ENCODE results near the gene CD44. TPM values are rescaled to one million over a fixed set of nuclear protein-coding genes. Genes with fewer than 3 reads are reported as not detected.

Gene CD44
- total RNA-seq, 1 donor from 2014 or later, result 46.0 TPM

DNA sequence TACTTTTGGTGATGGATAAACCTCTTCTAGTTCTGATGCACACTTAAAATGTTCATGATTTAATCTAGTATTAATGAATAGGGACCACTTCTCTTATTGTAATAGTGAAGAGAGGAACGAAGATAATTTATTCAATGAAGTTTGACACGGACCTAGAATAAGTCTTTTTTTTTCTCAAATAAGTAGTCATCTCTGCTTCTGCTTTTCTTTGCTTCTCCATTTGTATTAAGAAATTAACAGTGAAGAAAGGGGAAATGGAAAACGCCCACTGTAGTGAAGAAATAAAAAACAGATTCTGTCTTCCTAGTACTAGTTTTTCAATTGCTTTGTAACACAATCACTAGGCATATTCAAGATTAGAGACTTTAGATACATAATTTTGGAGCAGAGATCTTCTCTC is 73.0 kb downstream of the CD44 start:
- peaks cover 3% of the 10 kb centered on the region for H3K36me3 Mint-ChIP-seq
- peaks cover 3% of the 10 kb centered on the region for H3K27me3 Mint-ChIP-seq
- no peak overlapping the region for H3K4me3 Mint-ChIP-seq
- peaks cover 3% of the 10 kb centered on the region for H3K4me1 Mint-ChIP-seq (ENCODE audit: unreplicated experiment)
- H3K27ac Mint-ChIP-seq, result no peak overlapping the region
- TF ChIP-seq, protein P1, sequence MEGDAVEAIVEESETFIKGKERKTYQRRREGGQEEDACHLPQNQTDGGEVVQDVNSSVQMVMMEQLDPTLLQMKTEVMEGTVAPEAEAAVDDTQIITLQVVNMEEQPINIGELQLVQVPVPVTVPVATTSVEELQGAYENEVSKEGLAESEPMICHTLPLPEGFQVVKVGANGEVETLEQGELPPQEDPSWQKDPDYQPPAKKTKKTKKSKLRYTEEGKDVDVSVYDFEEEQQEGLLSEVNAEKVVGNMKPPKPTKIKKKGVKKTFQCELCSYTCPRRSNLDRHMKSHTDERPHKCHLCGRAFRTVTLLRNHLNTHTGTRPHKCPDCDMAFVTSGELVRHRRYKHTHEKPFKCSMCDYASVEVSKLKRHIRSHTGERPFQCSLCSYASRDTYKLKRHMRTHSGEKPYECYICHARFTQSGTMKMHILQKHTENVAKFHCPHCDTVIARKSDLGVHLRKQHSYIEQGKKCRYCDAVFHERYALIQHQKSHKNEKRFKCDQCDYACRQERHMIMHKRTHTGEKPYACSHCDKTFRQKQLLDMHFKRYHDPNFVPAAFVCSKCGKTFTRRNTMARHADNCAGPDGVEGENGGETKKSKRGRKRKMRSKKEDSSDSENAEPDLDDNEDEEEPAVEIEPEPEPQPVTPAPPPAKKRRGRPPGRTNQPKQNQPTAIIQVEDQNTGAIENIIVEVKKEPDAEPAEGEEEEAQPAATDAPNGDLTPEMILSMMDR (conservative IDR thresholded peaks at IDR 0.05), result no peak
- no peak for DNase-seq (ENCODE audit: extremely low spot score, unreplicated experiment)
- no peaks in the 10 kb centered on the region for H3K9me3 Mint-ChIP-seq

DNA sequence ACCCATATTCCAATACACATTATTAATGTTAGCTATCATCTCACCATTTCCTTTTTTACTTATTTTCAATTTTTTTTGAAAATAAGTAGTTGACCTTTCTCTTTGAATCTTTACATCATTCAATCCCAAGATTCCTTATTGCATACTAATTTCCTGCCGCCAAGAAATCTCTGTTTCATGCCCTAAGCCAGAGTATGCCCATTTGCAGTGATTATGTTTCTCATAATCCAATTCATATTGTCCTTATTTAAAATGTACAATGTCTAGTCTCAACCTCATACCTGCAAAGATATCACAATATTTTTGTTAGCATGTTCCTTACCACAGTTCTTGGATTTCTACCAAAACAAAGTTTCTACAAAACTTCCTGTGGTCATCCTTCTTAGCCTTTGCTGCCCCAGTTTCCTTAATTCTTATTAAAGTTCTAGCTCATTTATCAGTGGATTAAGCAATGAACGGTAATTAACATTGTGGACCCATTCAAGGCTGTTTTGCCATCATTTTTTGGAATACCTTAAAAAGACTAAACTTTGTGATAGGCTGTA is 75.3 kb downstream of the CD44 start:
- H3K4me3 Mint-ChIP-seq, result no peak overlapping the region
- H3K36me3 Mint-ChIP-seq, result peaks cover 3% of the 10 kb centered on the region
- no peak overlapping the region for H3K27ac Mint-ChIP-seq
- peaks cover 3% of the 10 kb centered on the region for H3K4me1 Mint-ChIP-seq (ENCODE audit: unreplicated experiment)
- H3K27me3 Mint-ChIP-seq, result peaks cover 7% of the 10 kb centered on the region
- TF ChIP-seq, protein P1 (conservative IDR thresholded peaks at IDR 0.05), result no peak
- no peaks in the 10 kb centered on the region for H3K9me3 Mint-ChIP-seq
- DNase-seq (ENCODE audit: extremely low spot score, unreplicated experiment), result no peak

DNA sequence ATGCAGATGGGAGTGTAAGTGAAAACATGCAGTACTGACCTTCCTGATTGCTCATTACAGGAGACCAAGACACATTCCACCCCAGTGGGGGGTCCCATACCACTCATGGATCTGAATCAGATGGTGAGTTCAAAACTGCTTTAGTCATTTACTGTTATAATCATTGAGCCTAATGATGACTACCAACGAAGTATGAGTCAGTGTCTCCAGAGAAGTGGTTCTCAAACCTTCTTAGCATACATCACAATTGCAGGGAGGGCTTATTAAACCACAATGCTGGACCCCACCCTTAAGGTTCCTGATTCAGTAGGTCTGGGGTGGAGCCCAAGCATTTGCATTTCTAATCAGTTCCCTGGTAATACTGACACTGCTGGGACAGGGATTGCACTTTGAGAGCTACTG is 75.8 kb downstream of the CD44 start:
- H3K9me3 Mint-ChIP-seq, result no peaks in the 10 kb centered on the region
- peaks cover 10% of the 10 kb centered on the region for H3K27me3 Mint-ChIP-seq
- DNase-seq (ENCODE audit: extremely low spot score, unreplicated experiment), result no peak
- peaks cover 3% of the 10 kb centered on the region for H3K36me3 Mint-ChIP-seq
- H3K27ac Mint-ChIP-seq, result no peak overlapping the region
- no peak overlapping the region for H3K4me3 Mint-ChIP-seq
- TF ChIP-seq, protein P1 (conservative IDR thresholded peaks at IDR 0.05), result no peak
- peaks cover 3% of the 10 kb centered on the region for H3K4me1 Mint-ChIP-seq (ENCODE audit: unreplicated experiment)

DNA sequence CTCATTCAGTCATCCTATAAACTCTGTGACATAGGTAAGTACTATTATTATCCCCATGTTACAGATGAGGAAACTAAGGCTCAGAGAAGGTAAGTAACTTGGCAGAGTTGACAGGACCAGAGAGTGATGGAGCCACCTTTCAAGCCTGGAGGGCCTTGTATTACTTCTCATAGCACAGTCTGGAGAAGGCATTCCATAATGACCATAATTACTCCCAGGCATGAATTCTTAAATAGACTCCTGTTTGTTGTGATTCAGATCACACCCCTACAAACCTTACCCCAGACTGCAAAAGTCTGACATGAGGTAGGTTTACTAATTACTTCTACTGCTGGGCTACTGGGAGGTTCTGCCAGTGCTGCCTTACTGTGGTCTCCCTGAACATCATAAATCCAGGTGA is 77.0 kb downstream of the CD44 start:
- Mint-ChIP-seq H3K36me3 (peaks cover under 1% of the 10 kb centered on the region), H3K9me3 (no peaks in the 10 kb centered on the region), H3K27me3 (peaks cover 10% of the 10 kb centered on the region), H3K27ac (no peak overlapping the region), H3K4me3 (no peak overlapping the region), H3K4me1 (ENCODE audit: unreplicated experiment) (peaks cover 3% of the 10 kb centered on the region)
- DNase-seq (ENCODE audit: extremely low spot score, unreplicated experiment), result no peak
- TF ChIP-seq, protein P1 (conservative IDR thresholded peaks at IDR 0.05), result no peak

DNA sequence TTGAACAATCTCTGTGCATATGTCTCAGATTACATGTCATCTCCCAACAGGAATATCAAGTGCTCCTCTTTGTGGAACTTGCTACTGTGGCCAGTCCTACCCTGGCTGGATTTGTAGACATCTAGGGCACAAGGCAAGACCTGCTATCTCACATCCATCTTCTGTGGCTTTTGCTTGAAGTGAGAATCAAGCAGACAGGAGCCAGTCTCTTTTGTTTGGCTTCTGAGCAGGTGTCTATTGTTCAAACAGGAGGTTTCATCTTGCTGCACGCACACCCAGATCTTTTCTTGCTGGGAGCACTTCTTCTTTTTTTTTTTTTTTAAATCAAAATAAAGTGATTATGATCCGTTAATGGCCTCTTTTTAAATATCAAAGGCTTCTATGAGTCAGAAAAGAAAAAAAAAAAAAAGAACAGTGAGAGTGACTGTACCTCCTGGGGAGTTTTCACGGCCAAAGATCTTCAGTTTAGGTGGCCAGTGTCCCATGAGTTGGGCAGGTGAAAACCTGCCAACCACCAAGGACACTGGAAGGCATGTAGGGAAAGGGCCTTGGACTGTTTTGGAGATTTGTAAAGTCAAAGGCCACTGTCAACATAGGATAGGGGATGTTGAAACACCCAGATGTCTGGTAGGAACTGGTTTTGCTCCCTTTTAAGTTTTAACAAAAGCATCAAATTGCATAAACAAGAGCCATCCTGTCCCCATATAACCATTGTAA is 78.1 kb downstream of the CD44 start:
- TF ChIP-seq, protein P1 (conservative IDR thresholded peaks at IDR 0.05), result no peak
- Mint-ChIP-seq H3K9me3 (no peaks in the 10 kb centered on the region), H3K4me3 (no peak overlapping the region), H3K27ac (peak overlapping the region; percentile 59), H3K36me3 (no peaks in the 10 kb centered on the region), H3K4me1 (ENCODE audit: unreplicated experiment) (peaks cover 7% of the 10 kb centered on the region), H3K27me3 (peaks cover 10% of the 10 kb centered on the region)
- DNase-seq (ENCODE audit: extremely low spot score, unreplicated experiment), result no peak
